H54 (cell line): ENCODE measurements around the gene ACKR1.

ENCODE experiments used
- DNase-seq: peaks from one replicate; pipeline ENCODE4 v3.0.0; 2011; ENCODE audit warnings: low spot score, mixed read lengths; ENCODE audit not compliant: insufficient read length
- FAIRE-seq: peaks from 3 replicates; lab custom pipeline; 2011; peaks lifted over from hg19 to GRCh38; lab: Jason Lieb, UNC
- POLR2A ChIP-seq: IDR thresholded peaks from 2 replicates; pipeline ENCODE4 v1.6.1; 2011; ENCODE audit warnings: low read depth, mild to moderate bottlenecking, low read length

ACKR1 gene

DNA sequence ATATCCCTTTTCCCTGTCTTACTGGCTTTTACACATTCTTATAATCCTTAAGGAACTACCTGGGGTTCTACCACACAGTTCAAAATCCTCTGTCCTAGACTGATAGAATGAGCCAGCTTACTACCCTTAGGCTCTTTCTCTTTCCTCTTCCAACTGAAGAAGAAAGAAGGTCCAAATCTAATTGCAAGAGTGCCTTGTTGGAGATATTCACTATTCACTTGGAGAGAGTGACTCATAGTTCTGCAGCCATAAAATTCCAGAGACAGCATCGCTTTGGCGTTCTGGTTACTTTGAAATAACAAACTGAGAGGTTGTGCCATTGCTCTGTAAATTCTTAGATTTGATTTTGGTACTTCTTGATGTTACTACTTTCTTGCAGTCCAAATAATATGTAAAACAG, 29.1 kb upstream of the ACKR1 start:
- DNase-seq: no peak
- FAIRE-seq: no peak
- no peak for TF ChIP-seq POLR2A

DNA sequence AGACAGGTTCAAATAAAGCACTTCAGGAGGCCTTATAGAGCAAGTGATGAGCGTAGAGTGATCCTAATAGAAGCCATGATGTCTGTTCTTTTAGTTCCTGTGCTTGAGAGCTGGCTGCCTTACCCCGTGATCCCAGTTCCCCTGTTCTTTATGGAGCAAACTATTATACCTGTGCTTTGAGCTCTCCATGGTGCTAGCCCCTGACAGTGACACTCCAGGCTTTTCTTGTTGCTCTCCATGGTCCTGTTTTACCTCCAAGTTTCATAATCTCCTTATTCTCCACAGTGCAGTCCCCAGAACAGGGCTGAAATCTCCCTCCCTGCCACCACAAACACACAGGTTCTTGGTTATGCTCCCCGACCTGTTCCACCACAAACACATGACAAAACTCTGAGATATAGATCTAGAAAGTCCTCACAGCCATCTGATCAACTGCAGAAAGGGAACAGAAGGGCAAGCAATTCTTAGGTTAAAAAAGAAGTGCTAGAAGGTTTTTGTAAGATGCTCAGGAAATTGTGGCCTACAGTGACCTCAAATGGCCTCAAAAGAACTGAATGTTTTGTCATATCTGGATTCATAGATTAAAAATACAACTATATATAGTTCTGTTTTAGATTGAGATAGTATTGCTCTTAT, 27.3 kb upstream of the ACKR1 start:
- DNase-seq (peak; percentile 30), FAIRE-seq (no peak)
- TF ChIP-seq POLR2A: no peak

DNA sequence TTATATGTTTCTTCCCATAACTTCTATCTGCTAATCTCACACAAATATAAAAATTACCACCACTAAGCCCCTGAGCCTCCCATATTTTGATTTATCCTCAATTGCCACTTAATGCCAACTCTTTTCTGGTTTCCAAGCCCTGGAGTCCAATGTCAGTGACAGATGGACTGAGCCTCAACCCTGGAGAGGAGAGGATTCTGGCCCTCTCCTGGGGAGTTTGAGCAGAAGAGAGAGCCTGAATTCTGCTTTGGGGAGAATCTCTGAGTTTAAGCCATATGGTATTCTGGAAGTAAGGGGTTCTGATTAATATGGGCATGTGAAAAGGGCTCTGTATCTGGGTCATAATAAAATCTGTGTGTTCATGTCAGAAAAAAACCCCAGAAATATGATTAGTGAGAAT, 24.8 kb upstream of the ACKR1 start:
- DNase-seq (no peak), FAIRE-seq (no peak)
- TF ChIP-seq POLR2A: no peak

DNA sequence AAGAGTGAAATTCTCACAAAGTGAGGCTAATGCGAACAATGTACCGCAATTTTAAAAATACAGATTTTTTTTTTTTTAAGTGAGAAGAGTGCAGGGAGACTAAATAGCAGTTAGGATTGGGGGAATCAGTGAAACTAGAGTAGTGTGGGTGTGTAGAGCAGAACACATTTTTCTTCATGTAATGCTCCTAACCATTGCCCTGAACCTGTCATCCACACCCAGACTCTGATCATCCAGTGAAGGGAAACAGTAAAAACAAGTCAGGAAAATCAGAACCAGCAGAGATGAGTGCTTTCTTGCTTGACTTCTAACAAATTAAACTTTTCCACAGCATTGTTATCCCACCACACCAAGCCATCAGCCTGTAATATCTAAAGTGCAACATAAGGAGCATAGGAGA, 24.2 kb upstream of the ACKR1 start:
- TF ChIP-seq POLR2A: no peak
- no peak for DNase-seq
- FAIRE-seq: no peak

DNA sequence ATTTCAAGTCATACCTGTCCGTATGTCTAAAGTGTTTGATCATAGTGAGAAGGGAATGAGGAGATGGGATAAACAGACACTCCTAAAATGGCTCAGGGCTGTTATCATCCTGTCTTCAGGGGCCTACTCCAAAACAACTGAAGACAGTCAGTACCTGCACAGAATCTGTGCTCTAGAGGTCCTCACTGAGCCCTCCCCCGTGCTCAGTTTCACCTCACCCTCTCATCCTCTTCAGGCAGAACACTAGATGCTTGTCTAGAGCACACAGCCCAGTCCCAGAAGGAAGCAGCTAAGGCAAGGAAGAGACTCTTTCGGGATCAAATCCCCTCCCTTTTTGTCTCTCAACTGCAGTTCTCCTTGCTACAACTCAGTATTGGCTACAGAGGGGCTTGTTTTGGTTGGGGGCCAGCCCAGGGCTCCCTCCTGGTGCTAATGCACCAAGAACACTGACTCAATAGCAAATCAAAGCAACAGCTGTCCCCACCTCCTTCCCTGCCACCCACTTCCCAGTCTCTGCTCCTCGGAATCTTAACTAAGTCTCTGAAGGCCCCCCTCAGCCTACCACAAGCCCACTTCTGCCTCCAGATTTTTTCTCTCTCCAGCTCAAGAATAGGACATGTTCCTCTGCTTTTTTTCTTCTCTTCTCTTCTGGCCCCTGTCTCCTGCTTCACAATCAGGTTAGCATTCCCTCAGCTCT, 23.2 kb upstream of the ACKR1 start:
- no peak for FAIRE-seq
- no peak for TF ChIP-seq POLR2A
- DNase-seq: no peak

DNA sequence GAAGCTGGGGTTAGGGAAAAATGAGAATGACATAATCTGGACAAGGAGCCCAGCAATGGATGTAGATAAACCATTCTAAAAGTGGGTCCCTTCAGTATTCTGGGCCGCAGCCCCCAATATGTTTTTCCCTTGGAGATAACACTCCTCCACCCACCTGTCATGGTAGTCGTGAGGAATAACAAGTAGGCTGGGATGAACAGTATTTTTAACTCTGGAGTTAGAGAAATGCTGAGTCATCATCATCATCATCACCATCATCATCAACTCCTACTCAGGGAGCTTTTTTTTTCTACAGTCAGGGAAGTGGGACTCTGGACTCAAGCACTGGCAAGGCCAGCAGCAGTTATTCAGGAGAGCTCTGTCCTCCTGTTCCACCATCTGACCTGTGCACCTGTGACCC, 20.5 kb upstream of the ACKR1 start:
- no peak for FAIRE-seq
- TF ChIP-seq POLR2A: no peak
- no peak for DNase-seq

DNA sequence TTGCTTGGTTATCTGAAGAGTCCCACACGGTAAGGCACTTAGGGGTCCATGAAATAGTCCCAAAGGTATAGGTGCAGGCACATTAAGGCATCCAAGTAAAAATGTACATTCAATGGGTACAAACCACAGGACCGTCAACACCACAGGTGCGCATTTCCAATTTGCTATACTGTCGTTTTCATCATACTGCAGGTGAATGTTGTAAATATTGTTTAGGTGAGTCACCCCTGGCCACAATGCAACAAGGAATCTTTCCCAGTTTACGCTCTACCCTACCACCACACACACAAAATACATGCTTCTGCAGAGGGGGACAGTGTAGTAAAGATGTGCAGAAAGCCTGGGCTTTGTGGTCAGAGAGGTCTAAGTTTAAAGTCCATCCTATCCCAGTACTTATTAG, 19.6 kb upstream of the ACKR1 start:
- no peak for DNase-seq
- TF ChIP-seq POLR2A: no peak
- no peak for FAIRE-seq

DNA sequence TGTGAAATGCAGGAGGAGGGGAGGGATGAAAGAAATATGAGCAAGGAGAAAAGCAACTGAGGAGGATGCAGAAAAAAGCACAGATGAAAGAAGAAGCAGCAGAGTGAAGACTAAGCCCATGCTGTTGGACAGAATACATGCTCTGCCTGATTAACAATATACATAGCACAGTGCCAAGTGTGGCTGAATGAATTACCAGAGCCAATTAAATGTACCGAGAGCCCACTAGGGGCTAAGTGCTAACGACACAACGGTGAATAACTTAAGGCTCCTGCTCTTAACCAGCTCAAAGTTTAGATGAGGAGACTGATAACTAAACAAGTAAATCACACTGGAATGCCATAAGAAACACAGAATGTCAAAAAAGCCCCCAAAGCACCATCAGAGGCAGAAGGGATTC, 17.6 kb upstream of the ACKR1 start:
- no peak for FAIRE-seq
- TF ChIP-seq POLR2A: no peak
- no peak for DNase-seq

DNA sequence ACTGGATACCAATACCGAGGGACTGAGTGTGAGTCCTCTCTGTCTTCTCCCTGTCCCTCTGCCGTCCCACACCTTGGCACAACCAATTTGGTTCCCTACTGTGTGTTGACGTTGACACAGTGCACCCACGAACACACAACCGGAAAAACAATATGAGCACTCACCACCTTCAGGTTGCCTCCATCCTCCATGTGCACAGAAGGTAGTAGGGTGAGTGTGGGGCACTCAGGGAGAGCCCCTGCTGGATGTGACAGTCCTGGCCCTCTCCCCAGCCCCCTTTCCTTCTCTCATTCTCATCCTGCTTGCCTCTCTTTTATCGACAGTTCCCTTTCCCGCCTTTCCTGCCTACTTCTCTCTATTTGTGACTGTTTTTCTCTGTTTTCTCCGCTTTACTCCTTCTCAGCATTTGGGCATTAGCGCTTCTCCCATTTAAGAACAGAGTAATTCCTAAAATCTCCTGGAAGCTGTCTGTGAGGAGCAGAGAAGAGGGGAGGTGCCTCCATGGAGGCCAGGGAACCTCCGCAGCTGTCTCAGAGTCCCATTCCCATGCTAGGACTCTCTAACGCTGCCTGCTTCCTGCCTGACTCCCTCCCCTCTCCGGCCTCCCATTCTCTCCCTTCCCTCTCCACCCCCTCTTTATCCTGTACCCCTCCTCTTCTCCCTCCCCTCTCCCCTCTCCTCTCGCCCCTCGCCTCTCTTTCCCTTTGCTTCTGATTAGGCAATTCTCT, 16.9 kb upstream of the ACKR1 start:
- DNase-seq (no peak), FAIRE-seq (no peak)
- TF ChIP-seq POLR2A: no peak

DNA sequence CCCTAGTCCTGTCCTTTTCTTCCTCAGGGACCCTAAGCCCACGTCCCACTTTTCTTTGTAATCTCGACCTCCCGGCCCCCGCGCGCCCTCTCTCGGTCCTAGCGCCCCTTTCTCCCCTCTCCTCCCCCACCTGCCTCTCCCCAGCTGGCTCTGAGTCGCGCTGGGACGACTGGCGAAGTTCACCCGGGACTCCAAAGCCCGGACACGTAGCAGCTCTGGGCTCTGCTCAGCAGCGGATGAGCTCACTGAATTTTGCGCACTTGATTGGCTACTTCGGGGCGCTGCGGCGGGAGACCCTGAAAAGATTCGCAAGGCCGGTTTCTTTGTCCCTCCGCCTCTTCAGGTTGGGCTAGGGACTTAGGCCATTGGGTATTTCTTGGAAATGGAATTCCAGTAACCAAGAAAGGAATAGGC, 16.3 kb upstream of the ACKR1 start:
- no peak for TF ChIP-seq POLR2A
- DNase-seq (no peak), FAIRE-seq (no peak)

DNA sequence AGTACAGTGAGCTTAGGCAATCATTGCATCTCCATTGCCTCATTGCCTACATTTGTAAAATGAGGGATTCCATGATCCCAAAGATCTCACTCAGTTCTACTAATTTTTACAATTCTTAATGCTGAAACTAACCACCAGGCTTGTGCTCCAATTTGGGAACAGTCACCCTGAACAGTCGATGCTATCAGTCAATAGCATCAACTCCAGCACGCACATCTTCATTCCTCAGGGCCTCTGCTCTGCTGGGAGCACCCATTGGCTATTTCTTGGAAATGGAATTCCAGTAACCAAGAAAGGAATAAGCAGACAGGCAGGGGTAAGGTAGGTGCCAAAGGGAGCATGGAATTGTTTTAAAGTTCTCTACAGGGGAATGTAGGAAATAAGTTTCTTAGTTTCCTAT, 14.2 kb upstream of the ACKR1 start:
- TF ChIP-seq POLR2A: no peak
- FAIRE-seq: no peak

DNA sequence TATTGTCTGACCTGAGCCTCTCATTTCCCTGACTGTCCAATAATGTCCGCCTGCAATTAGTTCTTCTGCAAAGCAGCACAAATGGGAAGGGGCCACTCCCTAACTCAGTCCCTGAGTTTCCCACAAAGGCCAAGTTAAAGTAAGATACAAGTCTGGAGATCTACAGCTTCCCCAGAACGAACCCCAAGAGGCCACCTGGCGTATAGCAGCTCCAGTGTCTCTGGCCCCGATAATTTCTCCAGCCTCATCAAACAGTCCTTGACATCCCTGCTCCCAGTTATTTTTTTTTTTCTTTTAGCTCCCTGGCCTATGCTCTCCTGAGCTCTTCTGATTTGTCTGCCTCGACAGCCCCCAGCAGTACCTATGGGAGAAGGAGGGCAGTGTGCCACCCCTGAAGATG, 8.1 kb upstream of the ACKR1 start:
- no peak for TF ChIP-seq POLR2A
- FAIRE-seq (no peak), DNase-seq (no peak)

More for the DNA sequence above, 14.2 kb upstream of the ACKR1 start:
- DNase-seq: no peak

DNA sequence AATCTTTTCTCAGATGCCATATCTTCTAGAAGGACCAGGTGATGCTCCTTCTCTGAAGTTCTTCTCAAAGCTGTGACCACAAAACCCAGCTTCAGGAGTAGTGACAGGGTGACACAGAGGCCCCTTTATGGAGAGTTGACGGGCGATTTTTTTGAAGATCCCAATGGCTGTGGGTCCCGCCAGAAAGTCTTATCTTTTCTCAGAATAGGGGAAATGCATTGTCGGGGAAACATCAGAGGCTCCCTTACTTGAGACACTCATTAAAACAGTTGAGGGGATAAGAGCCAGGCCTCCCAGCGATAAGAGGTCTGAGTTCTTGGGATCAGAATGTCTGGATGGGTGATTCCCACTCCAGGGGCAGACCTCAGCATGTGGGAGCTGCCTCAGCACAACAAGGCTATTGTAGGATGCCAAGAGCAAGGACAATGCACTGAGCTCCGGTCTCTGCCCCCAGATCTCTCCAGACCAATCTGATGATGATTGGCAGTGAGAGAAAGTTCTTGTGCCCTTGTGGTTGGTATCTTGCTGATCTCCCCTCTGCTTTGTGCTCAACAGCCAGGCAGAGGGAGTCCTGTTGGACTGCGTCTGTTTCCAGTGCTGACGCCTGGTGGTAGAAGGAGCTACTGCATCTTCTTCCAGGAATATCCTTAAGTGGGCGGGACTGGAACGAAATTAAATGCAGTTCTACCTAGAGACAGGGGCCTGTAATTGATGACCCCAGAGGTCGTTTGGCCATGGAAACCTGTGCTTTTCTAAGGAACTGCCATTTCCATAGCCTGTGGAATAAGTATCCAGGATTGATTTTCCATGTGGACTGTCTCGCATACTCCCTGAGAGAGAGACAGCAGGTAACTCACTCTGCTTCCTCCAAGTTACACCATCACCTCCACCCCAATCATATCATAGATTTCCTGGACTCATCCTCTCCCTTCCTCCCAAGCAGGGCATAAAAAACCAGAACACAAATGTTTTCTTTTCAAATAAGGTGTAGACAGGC, 6.8 kb upstream of the ACKR1 start:
- FAIRE-seq (no peak), DNase-seq (peak; percentile 47)
- no peak for TF ChIP-seq POLR2A

DNA sequence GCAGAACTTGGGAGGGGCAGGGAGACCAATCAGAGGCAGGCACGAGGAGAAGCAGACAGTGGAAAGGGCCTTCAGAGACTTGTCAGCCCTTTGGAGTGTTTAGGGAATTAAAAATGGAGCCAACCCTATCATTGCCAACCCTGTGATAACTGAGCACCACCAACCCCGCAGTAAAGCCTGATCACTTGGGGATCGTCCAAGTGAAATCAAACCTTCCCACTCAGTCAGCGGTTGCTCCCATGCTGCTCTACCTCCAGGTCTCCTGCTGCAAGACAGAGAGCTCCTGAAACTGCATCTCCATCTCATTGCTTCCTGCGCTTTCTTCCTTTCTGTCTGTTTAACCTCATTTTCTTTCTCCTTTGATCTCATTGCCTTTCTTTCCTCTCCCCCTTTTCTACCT, 4.8 kb upstream of the ACKR1 start:
- no peak for FAIRE-seq
- TF ChIP-seq POLR2A: no peak
- DNase-seq: no peak
